Spinal cord (tissue), 10 donors: ENCODE measurements around the gene CCR9. TPM values are rescaled to one million over a fixed set of nuclear protein-coding genes. Genes with fewer than 3 reads are reported as not detected.
"Not testable (repeated sequence)": the region's sequence is repeated elsewhere in the genome, so short reads cannot be mapped to it uniquely, and the experiment has no call there.

Experiments used
- DNase-seq, 6 donors: peaks; one replicate each; pipeline versions ENCODE4 v3.0.0 to v3.0.0-alpha.2; 2013 to 2015; ENCODE audit warnings: low spot score in 6 of 6, low read depth in 4 of 6
- H3K27ac ChIP-seq: one replicate; pipeline ENCODE4 v1.5.1; 2013; ENCODE audit warnings: low read depth, low read length, control low read depth
- H3K27me3 ChIP-seq: one replicate; pipeline ENCODE4 v1.6.1; 2013; ENCODE audit warnings: low read length; ENCODE audit not compliant: control insufficient read depth, insufficient read depth
- H3K36me3 ChIP-seq: one replicate; pipeline ENCODE4 v1.6.1; 2013; ENCODE audit warnings: low read length; ENCODE audit not compliant: control insufficient read depth, insufficient read depth
- H3K4me1 ChIP-seq: one replicate; pipeline ENCODE4 v1.6.1; 2013; ENCODE audit warnings: low read length; ENCODE audit not compliant: control insufficient read depth, insufficient read depth
- H3K4me3 ChIP-seq: one replicate; pipeline ENCODE4 v1.5.1; 2013; ENCODE audit warnings: low read depth, low read length, control low read depth
- H3K9me3 ChIP-seq: one replicate; pipeline ENCODE4 v1.6.1; 2013; ENCODE audit warnings: low read length; ENCODE audit not compliant: control insufficient read depth, insufficient read depth
- WGBS: methylation state at CpG from one replicate; pipeline ENCODE4 v1.1.5; 2013; ENCODE audit warnings: missing lambda C conversion rate; ENCODE audit not compliant: insufficient coverage; 5-methylcytosine and 5-hydroxymethylcytosine counted together
- long read RNA-seq, 4 donors: transcript quantifications; one replicate each; lab custom pipeline, GENCODE V29; 2026
- polyA plus RNA-seq, 2 donors: library from polyadenylated mRNA; unstranded; fragments of 120-200 nt; gene quantifications; one replicate each; pipeline ENCODE4 v1.2.1, GENCODE V29; 2013; ENCODE audit not compliant: insufficient read length in 2 of 2
- total RNA-seq, 2 donors: library from RNA; depleted of rRNA in 1 of 2; stranded (reverse); fragments of 120-200 nt in 1 of 2; fragments of >200 nt in 1 of 2; gene quantifications; one replicate each; pipeline versions ENCODE4 v1.2.3 to v1.2.4, GENCODE V29; 2013 to 2014
- donor health status: healthy.

The CCR9 gene
- 1 to 10 TPM in 1 of 2 donors, under 1 TPM in 1; 0.30 to 2.0 TPM for total RNA-seq
- under 1 TPM; 0.19 to 0.51 TPM for polyA plus RNA-seq
- long read RNA-seq, donor 1, result 0 reads
- long read RNA-seq, donor 2, result 0 reads
- long read RNA-seq, donor 3, result 0 reads
- long read RNA-seq, donor 4, result 0 reads

GRCh38 chr3:45885979-45886705 lies at the start of gene CCR9:
Gene CCR9 (plus strand): TSS chr3:45886543. CDS start chr3:45894934, 8,391 bp downstream.
- Histone ChIP-seq H3K36me3 (no peaks in the 10 kb centered on the region), H3K4me3 (no peak within 1 kb of the TSS), H3K27ac (no peak within 1 kb of the TSS), H3K4me1 (no peaks in the 10 kb centered on the region), H3K9me3 (no peaks in the 10 kb centered on the region), H3K27me3 (no peaks in the 10 kb centered on the region)
- DNase-seq, result no peak
- WGBS, result 90% methylated on average over 8 of the region's 9 CpGs

DNA sequence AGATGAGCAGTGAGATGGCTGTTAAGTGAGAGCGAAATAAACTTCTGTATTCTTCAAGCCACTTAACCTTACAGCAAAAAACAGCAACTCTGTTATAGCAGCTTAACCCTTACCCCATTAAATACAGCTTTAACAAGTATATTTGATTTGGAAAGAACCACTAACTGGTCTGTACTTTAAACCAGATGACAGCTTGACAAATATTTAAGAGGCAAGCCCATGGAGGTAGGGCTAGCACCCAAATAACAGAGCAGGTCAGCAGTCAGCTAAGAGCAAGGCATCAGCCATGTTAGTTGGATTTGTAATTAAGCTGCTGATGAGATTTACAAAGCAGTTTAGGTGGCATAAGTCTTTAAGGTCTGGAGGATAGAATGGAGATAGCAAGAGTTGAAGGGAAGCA lies 47.9 kb upstream of the CCR9 start:
- H3K4me1 ChIP-seq, result peaks cover 5% of the 10 kb centered on the region
- no peak overlapping the region for H3K4me3 ChIP-seq
- no peak overlapping the region for H3K27ac ChIP-seq
- no CpG with 5 or more reads among the region's 1 CpG for WGBS
- no peaks in the 10 kb centered on the region for H3K27me3 ChIP-seq
- no peak for DNase-seq
- H3K36me3 ChIP-seq, result peaks cover 6% of the 10 kb centered on the region
- H3K9me3 ChIP-seq, result no peaks in the 10 kb centered on the region

DNA sequence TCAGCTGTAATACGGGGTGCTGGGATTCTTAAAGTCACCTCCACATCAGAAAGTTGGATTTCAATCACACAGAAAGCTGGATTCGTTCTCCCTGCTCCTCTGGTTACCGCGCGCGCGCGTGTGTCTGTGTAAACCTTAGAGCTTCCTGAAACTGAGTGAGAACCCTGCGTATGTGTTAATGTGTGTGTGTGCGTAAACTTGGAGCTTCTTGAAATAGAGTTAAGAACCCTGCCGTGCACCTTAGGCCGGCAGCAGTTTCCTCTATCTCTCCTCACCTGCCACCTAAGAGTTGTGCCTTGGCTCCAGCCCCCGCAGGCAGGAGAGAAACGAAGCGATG lies 45.0 kb upstream of the CCR9 start:
- peaks cover 5% of the 10 kb centered on the region for H3K27me3 ChIP-seq
- no peaks in the 10 kb centered on the region for H3K9me3 ChIP-seq
- H3K36me3 ChIP-seq, result peaks cover 1% of the 10 kb centered on the region
- peak in 1 of 6 donors; percentile 23 for DNase-seq
- peaks cover 5% of the 10 kb centered on the region for H3K4me1 ChIP-seq
- H3K27ac ChIP-seq, result peak overlapping the region; percentile 63
- 1% methylated on average over 12 of the region's 15 CpGs for WGBS
- peak overlapping the region; percentile 98 for H3K4me3 ChIP-seq

DNA sequence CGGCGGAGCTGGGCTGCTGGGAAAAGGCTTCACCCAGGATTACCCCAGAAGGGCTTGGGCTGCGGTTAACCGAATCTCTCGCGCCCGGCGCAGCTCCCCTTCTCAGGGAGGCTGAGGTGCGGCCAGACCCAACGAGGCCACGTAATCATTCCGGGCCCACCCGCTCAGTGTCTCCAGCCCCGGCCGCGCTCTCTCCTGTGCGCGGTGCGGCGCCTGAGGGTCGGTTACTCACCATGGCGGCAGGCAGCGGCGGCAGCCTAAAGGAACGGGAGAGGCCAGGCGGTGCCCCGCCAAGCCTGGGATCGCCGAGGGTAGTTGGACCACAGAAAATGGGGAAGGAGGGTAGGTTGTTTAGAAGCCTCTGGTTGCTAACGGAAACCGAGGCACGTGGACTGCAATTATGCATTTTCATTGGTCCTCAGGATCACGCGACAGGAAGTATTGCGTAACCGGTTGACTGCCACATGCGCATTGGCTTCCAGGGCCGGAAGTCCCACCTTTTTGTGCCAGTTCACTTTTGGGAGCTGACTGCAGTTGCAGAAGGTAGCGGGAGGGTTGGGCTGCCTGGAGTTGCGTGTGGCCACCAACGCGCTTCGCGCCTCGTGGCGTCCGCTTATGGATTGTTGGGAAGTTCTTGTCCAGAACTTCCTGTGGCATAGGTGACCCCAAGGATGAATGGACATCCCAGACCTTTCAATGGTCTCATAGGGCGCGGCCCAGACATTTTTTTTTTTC lies 44.4 kb upstream of the CCR9 start, which contains the start of gene LZTFL1:
LZTFL1 (minus strand) TSS at position 363 of the 735 bp plus-strand sequence; CDS start at position 235, 128 bp downstream.
- Histone ChIP-seq H3K27ac (peak within 1 kb of the TSS; percentile 63), H3K27me3 (peaks cover 5% of the 10 kb centered on the region)
- WGBS, result 3% methylated on average over 49 of the region's 49 CpGs

GRCh38 chr3:45842851-45843625 lies 43.3 kb upstream of the CCR9 start:
- no peak for DNase-seq
- H3K27me3 ChIP-seq, result peaks cover 5% of the 10 kb centered on the region
- H3K9me3 ChIP-seq, result no peaks in the 10 kb centered on the region
- H3K4me1 ChIP-seq, result peaks cover 5% of the 10 kb centered on the region
- no peak overlapping the region for H3K4me3 ChIP-seq
- H3K36me3 ChIP-seq, result no peaks in the 10 kb centered on the region
- 97% methylated on average over 5 of the region's 9 CpGs for WGBS
- no peak overlapping the region for H3K27ac ChIP-seq

More for the DNA sequence above, 44.4 kb upstream of the CCR9 start, which contains the start of gene LZTFL1:
- DNase-seq, result peak; percentile 87 to 99 (median 94)
- peak within 1 kb of the TSS; percentile 98 for H3K4me3 ChIP-seq
- peaks cover 5% of the 10 kb centered on the region for H3K4me1 ChIP-seq
- H3K9me3 ChIP-seq, result no peaks in the 10 kb centered on the region
- no peaks in the 10 kb centered on the region for H3K36me3 ChIP-seq

DNA sequence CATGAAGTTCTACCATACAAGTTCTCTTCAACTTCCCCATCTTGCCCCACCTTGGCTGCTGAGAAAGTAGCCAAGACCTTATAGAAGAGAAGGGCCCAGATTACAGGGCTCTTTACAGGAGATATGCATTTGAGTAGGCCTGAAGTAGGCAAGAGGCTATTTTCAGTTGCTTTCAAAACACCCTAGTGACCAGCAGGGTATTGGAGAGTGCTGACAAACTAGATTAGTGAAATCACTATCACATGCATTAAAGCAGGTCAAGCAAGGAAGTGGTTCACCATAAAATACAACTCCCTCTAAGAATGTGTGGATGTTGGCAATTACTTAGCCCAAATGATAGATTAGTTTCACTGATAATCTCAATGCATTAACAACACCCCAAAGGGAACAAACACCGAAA lies 41.7 kb upstream of the CCR9 start:
- Histone ChIP-seq H3K9me3 (no peaks in the 10 kb centered on the region), H3K36me3 (no peaks in the 10 kb centered on the region), H3K4me3 (no peak overlapping the region), H3K27ac (no peak overlapping the region), H3K4me1 (peaks cover 5% of the 10 kb centered on the region), H3K27me3 (peaks cover 10% of the 10 kb centered on the region)
- no CpG with 5 or more reads among the region's 1 CpG for WGBS
- no peak for DNase-seq

DNA sequence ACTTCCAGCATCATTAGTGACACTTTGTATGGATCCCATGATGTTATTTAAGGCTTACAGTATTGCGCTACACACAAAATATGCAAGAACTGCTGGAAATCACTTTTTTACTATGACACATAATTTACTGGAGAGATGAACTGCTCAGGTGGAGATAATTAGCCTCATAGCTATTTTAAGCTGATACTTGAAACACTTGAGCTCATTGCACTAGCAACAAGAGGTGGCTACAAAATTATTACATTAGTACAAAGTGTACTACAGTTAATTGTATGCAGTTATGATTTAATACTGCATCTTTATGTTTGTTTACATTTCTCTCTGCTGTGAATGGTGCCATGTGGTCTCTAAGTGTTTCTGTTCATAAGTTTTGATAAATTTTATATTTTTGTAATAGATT lies 38.0 kb upstream of the CCR9 start:
- no CpG with 5 or more reads among the region's 1 CpG for WGBS
- no peaks in the 10 kb centered on the region for H3K9me3 ChIP-seq
- no peaks in the 10 kb centered on the region for H3K36me3 ChIP-seq
- no peak overlapping the region for H3K4me3 ChIP-seq
- H3K4me1 ChIP-seq, result no peaks in the 10 kb centered on the region
- peaks cover 10% of the 10 kb centered on the region for H3K27me3 ChIP-seq
- H3K27ac ChIP-seq, result no peak overlapping the region
- DNase-seq, result no peak

DNA sequence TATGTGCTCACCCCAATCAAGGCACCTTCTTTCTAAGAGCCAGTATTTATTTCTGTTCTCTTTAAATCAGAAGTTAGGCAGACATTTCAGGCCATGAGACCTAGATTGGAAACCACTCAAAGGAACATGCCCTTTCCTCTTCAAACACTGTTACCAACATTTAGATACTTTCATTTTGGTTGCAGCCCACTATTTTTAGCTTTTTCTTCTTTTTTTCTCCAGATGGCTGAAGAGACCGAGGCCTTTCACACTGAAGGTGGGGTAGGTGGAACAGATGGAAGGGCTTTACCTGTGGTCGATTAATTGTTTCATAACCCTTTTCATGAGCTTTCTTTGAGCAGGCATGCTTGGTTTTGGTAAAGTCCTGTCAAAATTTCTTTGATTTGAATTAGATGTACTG lies 33.5 kb upstream of the CCR9 start:
- no peak for DNase-seq
- Histone ChIP-seq H3K4me3 (no peak overlapping the region), H3K27me3 (peaks cover 5% of the 10 kb centered on the region), H3K4me1 (no peaks in the 10 kb centered on the region), H3K9me3 (peaks cover 2% of the 10 kb centered on the region), H3K36me3 (no peaks in the 10 kb centered on the region), H3K27ac (no peak overlapping the region)
- no CpG with 5 or more reads among the region's 2 CpGs for WGBS

DNA sequence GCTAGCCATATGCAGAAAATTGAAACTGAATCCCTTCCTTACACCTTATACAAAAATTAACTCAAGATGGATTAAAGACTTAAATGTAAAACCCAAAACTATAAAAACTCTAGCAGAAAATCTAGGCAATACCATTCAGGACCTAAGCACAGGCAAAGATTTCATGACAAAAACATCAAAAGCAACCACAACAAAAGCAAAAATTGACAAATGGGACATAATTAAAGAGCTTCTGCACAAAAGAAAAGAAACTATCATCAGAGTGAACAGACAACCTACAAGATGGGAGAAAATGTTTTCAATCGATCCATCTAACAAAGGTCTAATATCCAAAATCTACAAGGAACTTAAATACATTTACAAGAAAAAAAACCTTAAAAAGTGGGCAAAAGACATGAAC lies 30.0 kb upstream of the CCR9 start:
- no CpG with 5 or more reads among the region's 1 CpG for WGBS
- H3K9me3 ChIP-seq, H3K36me3 ChIP-seq, H3K4me3 ChIP-seq, H3K27me3 ChIP-seq, H3K27ac ChIP-seq, H3K4me1 ChIP-seq, DNase-seq: not testable (repeated sequence)
